Right lobe of liver (tissue), 4 donors: Measurements from ENCODE around the gene TMEM131.

Experiments used
- CTCF ChIP-seq, 4 donors: fragments of 200-600 bp in 3 of 4; fragments of 450-650 bp in 1 of 4; IDR thresholded peaks; one replicate each; pipeline versions ENCODE4 v1.5.1 to v1.8.0; 2016 to 2022; ENCODE audit warnings: antibody characterized with exemption in 4 of 4, mild to moderate bottlenecking in 2 of 4
- POLR2A ChIP-seq: fragments of 450-650 bp; IDR thresholded peaks from one replicate; pipeline ENCODE4 v1.6.1; 2017; ENCODE audit warnings: antibody characterized with exemption, mild to moderate bottlenecking
- donor health status: DM: no; HTN: no; CAD: no.
- donor health status: DM: no; HTN: no; CAD: no.
- donor health status: DM: no; HTN: yes; CAD: no.

- no peak for TF ChIP-seq CTCF (IDR thresholded peaks at IDR 0.05)
- TF ChIP-seq POLR2A, result no peak
Measured at GRCh38 chr2:97779141-97779540, 216.6 kb downstream of the TMEM131 start.
